SK-N-SH treated with all-trans-retinoic acid at 6 μM for 48 hours (cell line): ENCODE data around the gene EPB41L1.
A peak's percentile ranks its signal among the peaks of the same experiment; 100 is the strongest.

Experiments
- ATAC-seq: fragments of 200-7000 bp; cut with Tn5 transposase; 3 replicates; pipeline ENCODE4 v1.9.1; 2020; ENCODE audit warnings: mild to moderate bottlenecking, moderate library complexity
- ARNTL ChIP-seq: fragments of 450-650 bp; formaldehyde crosslinking; IDR thresholded peaks from 2 replicates; pipeline ENCODE4 v1.5.0; 2020; ENCODE audit warnings: low read depth, mild to moderate bottlenecking, moderate library complexity, borderline replicate concordance
- BACH2 ChIP-seq: fragments of 250-450 bp; sonication (Bioruptor Pico); IDR thresholded peaks from 2 replicates; pipeline ENCODE4 v1.9.0; 2021; ENCODE audit warnings: mild to moderate bottlenecking, borderline replicate concordance
- CSDC2 ChIP-seq: fragments of 250-450 bp; sonication (Bioruptor Pico); IDR thresholded peaks from 2 replicates; pipeline ENCODE4 v1.5.0; 2020; ENCODE audit warnings: mild to moderate bottlenecking, moderate library complexity
- ESRRG ChIP-seq: fragments of 250-450 bp; sonication (Bioruptor Pico); IDR thresholded peaks from 2 replicates; pipeline ENCODE4 v1.6.1; 2021; ENCODE audit warnings: mild to moderate bottlenecking
- GLIS3 ChIP-seq: fragments of 250-450 bp; sonication (Bioruptor Pico); IDR thresholded peaks from 2 replicates; pipeline ENCODE4 v1.5.0; 2020; ENCODE audit warnings: mild to moderate bottlenecking, moderate library complexity
- ISL1 ChIP-seq: fragments of 250-450 bp; sonication (Bioruptor Pico); IDR thresholded peaks from 2 replicates; pipeline ENCODE4 v2.1.2; 2022; ENCODE audit warnings: mild to moderate bottlenecking, moderate library complexity
- PPARA ChIP-seq: fragments of 250-450 bp; sonication (Bioruptor Pico); IDR thresholded peaks from 2 replicates; pipeline ENCODE4 v1.5.0; 2020; ENCODE audit warnings: mild to moderate bottlenecking, borderline replicate concordance
- RARB ChIP-seq: fragments of 250-450 bp; sonication (Bioruptor Pico); IDR thresholded peaks from 2 replicates; pipeline ENCODE4 v1.8.0; 2021; ENCODE audit warnings: mild to moderate bottlenecking, moderate library complexity
- SNAI2 ChIP-seq: fragments of 250-450 bp; sonication (Bioruptor Pico); IDR thresholded peaks from 2 replicates; pipeline ENCODE4 v1.5.0; 2020; ENCODE audit warnings: mild to moderate bottlenecking, moderate library complexity
- TCF4 ChIP-seq: fragments of 250-450 bp; sonication (Bioruptor Pico); IDR thresholded peaks from 2 replicates; pipeline ENCODE4 v1.8.0; 2021; ENCODE audit warnings: mild to moderate bottlenecking, moderate library complexity, borderline replicate concordance
- TOX ChIP-seq: fragments of 250-450 bp; sonication (Bioruptor Pico); IDR thresholded peaks from 2 replicates; pipeline ENCODE4 v1.8.0; 2021; ENCODE audit warnings: mild to moderate bottlenecking, moderate library complexity, borderline replicate concordance
- ZC3H10 ChIP-seq: fragments of 250-450 bp; sonication (Bioruptor Pico); IDR thresholded peaks from 2 replicates; pipeline ENCODE4 v1.5.1; 2021; ENCODE audit warnings: mild to moderate bottlenecking, moderate library complexity
- ZFP3 ChIP-seq: fragments of 250-450 bp; sonication (Bioruptor Pico); IDR thresholded peaks from 2 replicates; pipeline ENCODE4 v1.5.0; 2020; ENCODE audit warnings: mild to moderate bottlenecking, moderate library complexity
- ZFP30 ChIP-seq: fragments of 450-650 bp; formaldehyde crosslinking; IDR thresholded peaks from 2 replicates; pipeline ENCODE4 v1.5.0; 2022; ENCODE audit warnings: mild to moderate bottlenecking, moderate library complexity
- ZNF565 ChIP-seq: fragments of 450-650 bp; formaldehyde crosslinking; conservative IDR thresholded peaks from 2 replicates; pipeline ENCODE4 v1.5.0; 2020; ENCODE audit warnings: low read depth, mild to moderate bottlenecking, moderate library complexity
- ZNF70 ChIP-seq: fragments of 450-650 bp; formaldehyde crosslinking; IDR thresholded peaks from 2 replicates; pipeline ENCODE4 v1.5.0; 2020; ENCODE audit warnings: mild to moderate bottlenecking, moderate library complexity
- ZNF8 ChIP-seq: fragments of 450-650 bp; formaldehyde crosslinking; IDR thresholded peaks from 2 replicates; pipeline ENCODE4 v1.5.0; 2020; ENCODE audit warnings: mild to moderate bottlenecking, moderate library complexity
- TF ChIP-seq, protein P1 (sequence below): fragments of 250-450 bp; sonication (Bioruptor Pico); IDR thresholded peaks from 2 replicates; pipeline ENCODE4 v1.8.0; 2021; ENCODE audit warnings: low read depth, mild to moderate bottlenecking, moderate library complexity, borderline replicate concordance
- TF ChIP-seq, protein P2 (sequence below): fragments of 250-450 bp; sonication (Bioruptor Pico); IDR thresholded peaks from 2 replicates; pipeline ENCODE4 v1.8.0; 2020; ENCODE audit warnings: mild to moderate bottlenecking, moderate library complexity, borderline replicate concordance
- TF ChIP-seq, protein P3 (sequence below): fragments of 250-450 bp; sonication (Bioruptor Pico); IDR thresholded peaks from 2 replicates; pipeline ENCODE4 v1.5.0; 2020; ENCODE audit warnings: mild to moderate bottlenecking, moderate library complexity
- TF ChIP-seq, protein P4 (sequence below): fragments of 250-450 bp; sonication (Bioruptor Pico); IDR thresholded peaks from 2 replicates; pipeline ENCODE4 v1.5.1; 2020; ENCODE audit warnings: low read depth, mild to moderate bottlenecking, moderate library complexity

EPB41L1 gene

DNA sequence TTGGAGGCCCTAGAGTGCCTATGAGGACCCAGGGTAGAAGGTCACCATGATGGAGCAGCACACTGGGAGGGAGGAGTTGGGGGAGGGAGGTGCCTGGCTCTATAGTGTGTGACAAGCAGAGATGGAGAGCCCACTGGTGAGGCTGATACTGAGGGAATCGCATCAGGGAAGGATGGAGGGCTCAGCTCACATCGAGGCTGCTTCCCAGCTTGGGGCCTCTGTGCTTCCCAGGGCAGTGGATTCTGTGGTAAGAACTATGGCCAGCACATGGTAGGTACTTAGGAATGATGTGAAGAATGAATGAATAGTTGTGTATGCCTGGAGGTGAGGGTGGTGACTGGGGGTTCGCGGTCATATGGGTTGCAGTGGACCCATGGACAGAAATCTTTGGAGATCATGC, 1.3 kb upstream of the EPB41L1 start:
- no peak for ATAC-seq
- TF ChIP-seq ZFP30 (CRISPR knock-in tag) = no peak
- no peak for TF ChIP-seq ZNF70
- TF ChIP-seq SNAI2 (CRISPR knock-in tag) = no peak

DNA sequence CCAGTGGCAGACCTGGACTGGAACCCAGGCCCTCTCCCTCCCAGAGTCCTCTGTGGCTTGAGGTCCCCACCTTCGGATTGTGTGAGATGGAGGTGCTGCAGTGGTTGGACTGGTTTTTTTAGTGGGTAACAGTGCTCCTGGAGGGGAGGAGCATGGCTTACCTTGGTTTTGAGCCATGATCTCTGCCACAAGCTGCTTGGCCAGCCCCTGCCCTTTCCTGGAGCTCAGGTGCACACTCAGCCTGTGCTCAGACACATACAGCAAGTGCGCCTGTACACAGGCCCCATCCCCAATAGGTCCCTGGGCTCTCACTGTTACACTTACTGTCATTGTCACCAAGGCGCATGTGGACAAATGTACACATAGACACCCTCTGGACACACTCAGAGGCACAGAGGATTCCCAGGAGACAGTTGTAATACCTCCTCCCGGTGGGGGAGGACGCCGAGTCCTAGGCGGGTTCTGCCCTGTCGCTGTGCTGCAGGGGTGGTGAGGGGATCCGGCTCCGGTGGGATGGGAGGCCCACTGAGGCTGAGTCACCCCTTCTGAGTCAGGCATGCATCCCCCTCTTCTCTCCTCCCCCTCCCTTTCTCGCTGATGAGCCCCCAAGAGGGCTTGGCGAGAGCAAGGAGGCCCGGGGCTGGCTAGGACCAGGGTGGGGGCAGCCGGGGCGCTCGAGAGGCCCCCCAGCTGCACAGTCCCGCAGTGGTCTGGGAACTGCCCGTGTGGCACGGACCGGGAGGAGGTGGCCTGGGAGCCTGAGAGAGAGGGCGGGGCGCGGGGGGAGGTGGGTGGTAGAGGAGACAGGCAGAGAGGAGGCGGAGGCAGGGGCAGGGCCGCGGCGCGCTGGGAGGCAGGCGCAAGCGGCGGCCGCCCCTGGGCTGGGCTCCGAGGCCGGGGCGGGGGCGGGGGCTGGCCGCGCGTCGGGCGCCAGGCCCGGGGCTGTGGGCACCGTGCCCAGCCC, 522 bp upstream of the EPB41L1 start:
- no peak for TF ChIP-seq GLIS3 (CRISPR knock-in tag)
- TF ChIP-seq, protein P1, sequence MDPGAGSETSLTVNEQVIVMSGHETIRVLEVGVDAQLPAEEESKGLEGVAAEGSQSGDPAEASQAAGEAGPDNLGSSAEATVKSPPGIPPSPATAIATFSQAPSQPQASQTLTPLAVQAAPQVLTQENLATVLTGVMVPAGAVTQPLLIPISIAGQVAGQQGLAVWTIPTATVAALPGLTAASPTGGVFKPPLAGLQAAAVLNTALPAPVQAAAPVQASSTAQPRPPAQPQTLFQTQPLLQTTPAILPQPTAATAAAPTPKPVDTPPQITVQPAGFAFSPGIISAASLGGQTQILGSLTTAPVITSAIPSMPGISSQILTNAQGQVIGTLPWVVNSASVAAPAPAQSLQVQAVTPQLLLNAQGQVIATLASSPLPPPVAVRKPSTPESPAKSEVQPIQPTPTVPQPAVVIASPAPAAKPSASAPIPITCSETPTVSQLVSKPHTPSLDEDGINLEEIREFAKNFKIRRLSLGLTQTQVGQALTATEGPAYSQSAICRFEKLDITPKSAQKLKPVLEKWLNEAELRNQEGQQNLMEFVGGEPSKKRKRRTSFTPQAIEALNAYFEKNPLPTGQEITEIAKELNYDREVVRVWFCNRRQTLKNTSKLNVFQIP (CRISPR knock-in tag) = no peak
- no peak for TF ChIP-seq ZFP30 (CRISPR knock-in tag)
- TF ChIP-seq, protein P2, sequence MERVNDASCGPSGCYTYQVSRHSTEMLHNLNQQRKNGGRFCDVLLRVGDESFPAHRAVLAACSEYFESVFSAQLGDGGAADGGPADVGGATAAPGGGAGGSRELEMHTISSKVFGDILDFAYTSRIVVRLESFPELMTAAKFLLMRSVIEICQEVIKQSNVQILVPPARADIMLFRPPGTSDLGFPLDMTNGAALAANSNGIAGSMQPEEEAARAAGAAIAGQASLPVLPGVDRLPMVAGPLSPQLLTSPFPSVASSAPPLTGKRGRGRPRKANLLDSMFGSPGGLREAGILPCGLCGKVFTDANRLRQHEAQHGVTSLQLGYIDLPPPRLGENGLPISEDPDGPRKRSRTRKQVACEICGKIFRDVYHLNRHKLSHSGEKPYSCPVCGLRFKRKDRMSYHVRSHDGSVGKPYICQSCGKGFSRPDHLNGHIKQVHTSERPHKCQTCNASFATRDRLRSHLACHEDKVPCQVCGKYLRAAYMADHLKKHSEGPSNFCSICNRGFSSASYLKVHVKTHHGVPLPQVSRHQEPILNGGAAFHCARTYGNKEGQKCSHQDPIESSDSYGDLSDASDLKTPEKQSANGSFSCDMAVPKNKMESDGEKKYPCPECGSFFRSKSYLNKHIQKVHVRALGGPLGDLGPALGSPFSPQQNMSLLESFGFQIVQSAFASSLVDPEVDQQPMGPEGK (CRISPR knock-in tag) = no peak
- TF ChIP-seq TCF4 = no peak
- TF ChIP-seq ZNF8 = no peak
- no peak for TF ChIP-seq ISL1 (CRISPR knock-in tag)
- no peak for TF ChIP-seq TOX
- TF ChIP-seq, protein P3, sequence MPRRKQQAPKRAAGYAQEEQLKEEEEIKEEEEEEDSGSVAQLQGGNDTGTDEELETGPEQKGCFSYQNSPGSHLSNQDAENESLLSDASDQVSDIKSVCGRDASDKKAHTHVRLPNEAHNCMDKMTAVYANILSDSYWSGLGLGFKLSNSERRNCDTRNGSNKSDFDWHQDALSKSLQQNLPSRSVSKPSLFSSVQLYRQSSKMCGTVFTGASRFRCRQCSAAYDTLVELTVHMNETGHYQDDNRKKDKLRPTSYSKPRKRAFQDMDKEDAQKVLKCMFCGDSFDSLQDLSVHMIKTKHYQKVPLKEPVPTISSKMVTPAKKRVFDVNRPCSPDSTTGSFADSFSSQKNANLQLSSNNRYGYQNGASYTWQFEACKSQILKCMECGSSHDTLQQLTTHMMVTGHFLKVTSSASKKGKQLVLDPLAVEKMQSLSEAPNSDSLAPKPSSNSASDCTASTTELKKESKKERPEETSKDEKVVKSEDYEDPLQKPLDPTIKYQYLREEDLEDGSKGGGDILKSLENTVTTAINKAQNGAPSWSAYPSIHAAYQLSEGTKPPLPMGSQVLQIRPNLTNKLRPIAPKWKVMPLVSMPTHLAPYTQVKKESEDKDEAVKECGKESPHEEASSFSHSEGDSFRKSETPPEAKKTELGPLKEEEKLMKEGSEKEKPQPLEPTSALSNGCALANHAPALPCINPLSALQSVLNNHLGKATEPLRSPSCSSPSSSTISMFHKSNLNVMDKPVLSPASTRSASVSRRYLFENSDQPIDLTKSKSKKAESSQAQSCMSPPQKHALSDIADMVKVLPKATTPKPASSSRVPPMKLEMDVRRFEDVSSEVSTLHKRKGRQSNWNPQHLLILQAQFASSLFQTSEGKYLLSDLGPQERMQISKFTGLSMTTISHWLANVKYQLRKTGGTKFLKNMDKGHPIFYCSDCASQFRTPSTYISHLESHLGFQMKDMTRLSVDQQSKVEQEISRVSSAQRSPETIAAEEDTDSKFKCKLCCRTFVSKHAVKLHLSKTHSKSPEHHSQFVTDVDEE (CRISPR knock-in tag) = no peak
- no peak for TF ChIP-seq BACH2 (CRISPR knock-in tag)
- TF ChIP-seq ZFP3 = no peak
- TF ChIP-seq RARB (CRISPR knock-in tag) = no peak
- TF ChIP-seq CSDC2 (CRISPR knock-in tag) = no peak
- no peak for TF ChIP-seq SNAI2 (CRISPR knock-in tag)
- no peak for TF ChIP-seq PPARA (CRISPR knock-in tag)
- TF ChIP-seq, protein P4, sequence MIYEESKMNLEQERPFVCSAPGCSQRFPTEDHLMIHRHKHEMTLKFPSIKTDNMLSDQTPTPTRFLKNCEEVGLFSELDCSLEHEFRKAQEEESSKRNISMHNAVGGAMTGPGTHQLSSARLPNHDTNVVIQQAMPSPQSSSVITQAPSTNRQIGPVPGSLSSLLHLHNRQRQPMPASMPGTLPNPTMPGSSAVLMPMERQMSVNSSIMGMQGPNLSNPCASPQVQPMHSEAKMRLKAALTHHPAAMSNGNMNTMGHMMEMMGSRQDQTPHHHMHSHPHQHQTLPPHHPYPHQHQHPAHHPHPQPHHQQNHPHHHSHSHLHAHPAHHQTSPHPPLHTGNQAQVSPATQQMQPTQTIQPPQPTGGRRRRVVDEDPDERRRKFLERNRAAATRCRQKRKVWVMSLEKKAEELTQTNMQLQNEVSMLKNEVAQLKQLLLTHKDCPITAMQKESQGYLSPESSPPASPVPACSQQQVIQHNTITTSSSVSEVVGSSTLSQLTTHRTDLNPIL (CRISPR knock-in tag) = no peak
- TF ChIP-seq, all 23 proteins: peak for 0
- ATAC-seq = peak; percentile 91

DNA sequence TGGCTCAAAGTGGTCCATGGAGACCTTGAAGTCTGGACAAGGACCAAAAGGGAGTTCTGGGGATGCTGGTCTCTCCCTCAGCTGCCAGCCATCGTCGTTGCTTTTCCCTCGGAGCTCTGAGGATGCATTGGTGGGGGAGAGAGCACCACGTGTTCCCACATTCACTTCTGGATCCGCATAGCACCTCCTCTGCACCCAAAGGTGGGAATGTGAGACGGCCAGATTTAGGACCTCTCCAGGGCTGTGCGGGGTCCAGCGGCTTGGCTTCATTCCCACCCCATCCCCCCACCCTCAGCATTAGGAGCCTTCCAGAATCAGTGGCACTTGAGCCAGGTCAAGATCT, 1.1 kb downstream of the EPB41L1 start:
- ATAC-seq = no peak
- TF ChIP-seq, protein P3 (CRISPR knock-in tag) = no peak
- no peak for TF ChIP-seq GLIS3 (CRISPR knock-in tag)
- TF ChIP-seq BACH2 (CRISPR knock-in tag) = no peak
- no peak for TF ChIP-seq ARNTL (CRISPR knock-in tag)
- no peak for TF ChIP-seq ISL1 (CRISPR knock-in tag)
- no peak for TF ChIP-seq ZC3H10 (CRISPR knock-in tag)
- TF ChIP-seq PPARA (CRISPR knock-in tag) = no peak
- no peak for TF ChIP-seq ZFP3
- TF ChIP-seq ZNF565 (CRISPR knock-in tag) = no peak
- TF ChIP-seq TCF4 = no peak
- TF ChIP-seq CSDC2 (CRISPR knock-in tag) = no peak
- TF ChIP-seq, protein P1 (CRISPR knock-in tag) = no peak
- TF ChIP-seq SNAI2 (CRISPR knock-in tag) = no peak
- TF ChIP-seq ESRRG (CRISPR knock-in tag) = no peak
- no peak for TF ChIP-seq ZNF8
- no peak for TF ChIP-seq ZNF70
- TF ChIP-seq, protein P2 (CRISPR knock-in tag) = no peak
- TF ChIP-seq, all 23 proteins: peak for 0
